ENCODE data around the gene VSTM4. TPM values are rescaled to one million over a fixed set of nuclear protein-coding genes. Genes with fewer than 3 reads are reported as not detected.

The VSTM4 gene
- total RNA-seq, 3 donors from 2014 or later = 8.5 to 17.3 (median 9.5) TPM

GRCh38 chr10:49058463-49059255 is 56.7 kb downstream of the VSTM4 start:
- intact Hi-C loops (cut with DNase I; ENCODE audit: low total_unique reads) = no loop called here
- Histone ChIP-seq H3K27ac (peak overlapping the region in 1 of 2 donors; percentile 55), H3K9me3 (peaks cover 6 to 10% of the 10 kb centered on the region in 2 donors), H3K27me3 (no peaks in the 10 kb centered on the region), H3K4me3 (no peak overlapping the region), H3K36me3 (no peaks in the 10 kb centered on the region), H3K4me1 (no peaks in the 10 kb centered on the region)
- TF ChIP-seq POLR2AphosphoS5 (IDR thresholded peaks at IDR 0.05) = no peak
- no peak for TF ChIP-seq POLR2A (IDR thresholded peaks at IDR 0.05)
- TF ChIP-seq CTCF (IDR thresholded peaks at IDR 0.05) = no peak
- no peak for DNase-seq (ENCODE audit: low spot score in 2 of 2)

- H3K36me3 ChIP-seq = no peaks in the 10 kb centered on the region
- H3K27me3 ChIP-seq = no peaks in the 10 kb centered on the region
- intact Hi-C loops (cut with DNase I; ENCODE audit: low total_unique reads) = no loop called here
- peaks cover 3 to 7% of the 10 kb centered on the region in 2 donors for H3K9me3 ChIP-seq
- no peaks in the 10 kb centered on the region for H3K4me1 ChIP-seq
- DNase-seq (ENCODE audit: low spot score in 2 of 2) = no peak
- H3K4me3 ChIP-seq = no peak overlapping the region
- peak overlapping the region in 1 of 2 donors; percentile 38 for H3K27ac ChIP-seq
- TF ChIP-seq POLR2A (IDR thresholded peaks at IDR 0.05) (no peak), CTCF (IDR thresholded peaks at IDR 0.05) (no peak), POLR2AphosphoS5 (IDR thresholded peaks at IDR 0.05) (no peak)
These were observed 58.0 kb downstream of the VSTM4 start for GRCh38 chr10:49057231-49057880.

- TF ChIP-seq POLR2AphosphoS5 (IDR thresholded peaks at IDR 0.05) = no peak
- no peak for TF ChIP-seq CTCF (IDR thresholded peaks at IDR 0.05)
- TF ChIP-seq POLR2A (IDR thresholded peaks at IDR 0.05) = no peak
- H3K4me1 ChIP-seq = no peaks in the 10 kb centered on the region
- no peaks in the 10 kb centered on the region for H3K36me3 ChIP-seq
- DNase-seq (ENCODE audit: low spot score in 2 of 2) = no peak
- H3K27ac ChIP-seq = no peak overlapping the region
- no peak overlapping the region for H3K4me3 ChIP-seq
- intact Hi-C loops (cut with DNase I; ENCODE audit: low total_unique reads) = no loop called here
- H3K27me3 ChIP-seq = no peaks in the 10 kb centered on the region
- H3K9me3 ChIP-seq = no peaks in the 10 kb centered on the region
These were observed 59.0 kb downstream of the VSTM4 start for GRCh38 chr10:49056356-49056755.

- Histone ChIP-seq H3K27me3 (no peaks in the 10 kb centered on the region), H3K27ac (no peak overlapping the region), H3K9me3 (no peaks in the 10 kb centered on the region), H3K4me3 (no peak overlapping the region), H3K4me1 (no peaks in the 10 kb centered on the region), H3K36me3 (no peaks in the 10 kb centered on the region)
- no peak for DNase-seq (ENCODE audit: low spot score in 2 of 2)
- TF ChIP-seq CTCF (IDR thresholded peaks at IDR 0.05) = no peak
- no peak for TF ChIP-seq POLR2AphosphoS5 (IDR thresholded peaks at IDR 0.05)
- TF ChIP-seq POLR2A (IDR thresholded peaks at IDR 0.05) = no peak
- intact Hi-C loops (cut with DNase I; ENCODE audit: low total_unique reads) = no loop called here
These were observed 60.0 kb downstream of the VSTM4 start for GRCh38 chr10:49055221-49055849.

GRCh38 chr10:49054753-49055152 is 60.6 kb downstream of the VSTM4 start:
- DNase-seq (ENCODE audit: low spot score in 2 of 2) = no peak
- Histone ChIP-seq H3K27me3 (no peaks in the 10 kb centered on the region), H3K4me1 (no peaks in the 10 kb centered on the region), H3K36me3 (no peaks in the 10 kb centered on the region), H3K4me3 (no peak overlapping the region), H3K9me3 (no peaks in the 10 kb centered on the region), H3K27ac (no peak overlapping the region)
- TF ChIP-seq CTCF (IDR thresholded peaks at IDR 0.05) (no peak), POLR2A (IDR thresholded peaks at IDR 0.05) (no peak), POLR2AphosphoS5 (IDR thresholded peaks at IDR 0.05) (no peak)
- intact Hi-C loops (cut with DNase I; ENCODE audit: low total_unique reads) = no loop called here
